ENCODE data around the gene KLHL29. TPM values are rescaled to one million over a fixed set of nuclear protein-coding genes. Genes with fewer than 3 reads are reported as not detected.

Gene KLHL29
- total RNA-seq, 1 experiment from 2014 or later = 2.4 TPM

- Histone ChIP-seq H3K14ac (ENCODE audit: insufficient read depth, low read length) (no peak overlapping the region; the same call in 1 of the 2 replicates), H3K4me1 (ENCODE audit: insufficient read depth, low read length) (no peaks in the 10 kb centered on the region), H4K8ac (replicated peaks; ENCODE audit: insufficient read length, low read depth, low read length) (no peak overlapping the region), H4K5ac (ENCODE audit: insufficient read length, low read depth, low read length) (no peak overlapping the region), H3K18ac (ENCODE audit: insufficient read length, low read depth, low read length) (no peak overlapping the region), H3K4ac (ENCODE audit: low read depth, low read length) (no peak overlapping the region), H2BK5ac (ENCODE audit: insufficient read length, low read length) (no peak overlapping the region), H3K9me3 (ENCODE audit: control insufficient read depth, low read depth, low read length) (no peaks in the 10 kb centered on the region), H2BK15ac (ENCODE audit: low read depth, low read length) (no peak overlapping the region), H3K27me3 (ENCODE audit: insufficient read depth, low read length) (no peaks in the 10 kb centered on the region), H3K79me2 (ENCODE audit: insufficient read depth, low read length) (no peaks in the 10 kb centered on the region), H3K27ac (ENCODE audit: insufficient read length, low read depth, low read length) (no peak overlapping the region), H3K56ac (ENCODE audit: insufficient read length, low read depth, low read length) (no peak overlapping the region), H3K23ac (ENCODE audit: insufficient read length, low read depth, low read length) (no peak overlapping the region), H3K23me2 (ENCODE audit: insufficient read length, low read depth, low read length, poor library complexity, severe bottlenecking) (no peaks in the 10 kb centered on the region), H2BK20ac (ENCODE audit: low read depth, low read length, poor library complexity, severe bottlenecking) (no peak overlapping the region), H3T11ph (ENCODE audit: low read length) (no peak overlapping the region), H2AK5ac (ENCODE audit: insufficient read length, low read length) (no peak overlapping the region), H2BK12ac (ENCODE audit: insufficient read length, low read depth, low read length) (no peak overlapping the region), H3K9ac (ENCODE audit: extremely low read depth, insufficient read length, low read length) (no peak overlapping the region), H3K79me1 (ENCODE audit: insufficient read depth, low read depth, low read length, poor library complexity, severe bottlenecking) (no peaks in the 10 kb centered on the region), H2BK120ac (ENCODE audit: low read depth, low read length, poor library complexity, severe bottlenecking) (no peak overlapping the region), H4K91ac (ENCODE audit: insufficient read length, low read depth, low read length) (no peak overlapping the region), H3K4me2 (ENCODE audit: insufficient read depth, insufficient read length, low read length) (no peak overlapping the region), H2AFZ (ENCODE audit: low read length) (no peak overlapping the region), H4K20me1 (ENCODE audit: control insufficient read depth, insufficient read depth, insufficient read length) (no peaks in the 10 kb centered on the region)
- H3K27me3 Mint-ChIP-seq (ENCODE audit: low read depth) = no peaks in the 10 kb centered on the region; the same call in 1 of the 2 replicates
- no peak for DNase-seq
- H3K9me3 Mint-ChIP-seq = no peaks in the 10 kb centered on the region
- no peak for TF ChIP-seq CTCF (conservative IDR thresholded peaks at IDR 0.05)
- H3K36me3 Mint-ChIP-seq (ENCODE audit: insufficient read depth in 1 of 3, low read depth in 3 of 3) = no peaks in the 10 kb centered on the region; a peak in 1 of 7 replicates
- no peak overlapping the region for H3K4me3 Mint-ChIP-seq
- peak overlapping the region in 1 of 3 experiments; percentile 86; a peak in 2 of 7 replicates for H3K27ac Mint-ChIP-seq
- no CpG with 5 or more reads among the region's 2 CpGs for WGBS (ENCODE audit: extremely low coverage, insufficient read length, low lambda C conversion rate)
- no peaks in the 10 kb centered on the region for H3K4me1 Mint-ChIP-seq
Observed at GRCh38 chr2:23659773-23660172, 274.8 kb downstream of the KLHL29 start.
